Measurements from ENCODE around the gene TMEM134. TPM values are rescaled to one million over a fixed set of nuclear protein-coding genes. Genes with fewer than 3 reads are reported as not detected.

The TMEM134 gene
- total and polyA plus RNA-seq, 10 of the 15 experiments (the other 5 are each of a cell fraction or from before 2014, with no cell fraction given) = 1.6 to 93.8 (median 27.8) TPM

GRCh38 chr11:67482275-67482826, 13.3 kb upstream of the TMEM134 start:
- POLR2A ChIA-PET = interaction anchor here (0.7 to 6.8 kb wide), 11 partner anchors 14 to 127 kb away, joined by 3 to 112 read pairs (median 4); partner anchors contain the start of genes PPP1CA, PTPRCAP, TBC1D10C and TMEM134
- Histone ChIP-seq H3K27me3 (replicated peaks in 1 of 2; ENCODE audit: control insufficient read depth in 2 of 2, insufficient read depth in 2 of 2, low read length in 1 of 2) (no peaks in the 10 kb centered on the region), H4K20me1 (ENCODE audit: control insufficient read depth, insufficient read depth) (no peaks in the 10 kb centered on the region), H3K4me1 (ENCODE audit: control insufficient read depth, insufficient read depth, low read length) (peaks cover 35% of the 10 kb centered on the region), H3K4me2 (ENCODE audit: control insufficient read depth, insufficient read depth) (peak overlapping the region; percentile 80), H3K36me3 (ENCODE audit: control insufficient read depth in 2 of 2, insufficient read depth in 2 of 2, low read length in 1 of 2) (no peaks in the 10 kb centered on the region; a peak in 1 of 4 replicates), H3K9ac (ENCODE audit: control insufficient read depth, insufficient read depth, low read length) (peak overlapping the region; percentile 76), H3K4me3 (peak overlapping the region; percentile 67), H3K79me2 (ENCODE audit: control insufficient read depth, insufficient read depth, low read length) (peaks cover 30% of the 10 kb centered on the region), H3K27ac (ENCODE audit: control insufficient read depth, insufficient read depth) (peak overlapping the region; percentile 70), H3K9me3 (replicated peaks; ENCODE audit: control insufficient read depth, insufficient read depth, low read length) (no peaks in the 10 kb centered on the region), H2AFZ (ENCODE audit: control insufficient read depth, low read depth, low read length) (peak overlapping the region; percentile 74)
- RAD21 ChIA-PET (ENCODE audit: unreplicated experiment) = interaction anchor here (0.6 to 6.9 kb wide), 9 partner anchors 14 to 129 kb away, joined by 3 to 95 read pairs (median 4); partner anchors contain the start of genes PITPNM1, POLD4, PPP1CA and PTPRCAP
- intact Hi-C loops (cut with micrococcal nuclease; ENCODE audit: unreplicated experiment) = loop anchor here (2.0 to 10.0 kb wide), 2 partner anchors 80 to 218 kb away; partner anchors contain the start of gene GRK2
- FAIRE-seq = no peak
- WGBS (ENCODE audit: insufficient coverage, insufficient replicate concordance, low lambda C conversion rate, missing lambda C conversion rate) = under 1% methylated on average over 19 of the region's 19 CpGs
- CTCF ChIA-PET = interaction anchor here (0.6 to 6.7 kb wide), 8 partner anchors 13 to 1170 kb away, joined by 3 to 37 read pairs (median 4); partner anchors contain the start of genes PPP1CA, PTPRCAP, TBC1D10C and TMEM134
- BruUV-seq (replicated peaks) = TSS peak; percentile 91
- in situ Hi-C loops (cut with MboI) = no loop called here
- SMC1A ChIA-PET (ENCODE audit: uncharacterized antibody, unreplicated experiment) = interaction anchor here (0.8 to 6.2 kb wide), 5 partner anchors 14 to 81 kb away, joined by 4 to 43 read pairs (median 4); partner anchors contain the start of genes PPP1CA, PTPRCAP and TMEM134
- no peak for ATAC-seq
- DNase-seq (ENCODE audit: low read depth, low spot score) = no peak
- TF ChIP-seq KLF5 (IDR thresholded peaks at IDR 0.05; ENCODE audit: partially characterized antibody) (no peak), CEBPZ (IDR thresholded peaks at IDR 0.05; ENCODE audit: low read depth, low read length) (no peak), ASH2L (IDR thresholded peaks at IDR 0.05; ENCODE audit: borderline replicate concordance, low read depth) (no peak), YBX1 (IDR thresholded peaks at IDR 0.05) (no peak), PKNOX1 (IDR thresholded peaks at IDR 0.05) (no peak), MYC (IDR thresholded peaks at IDR 0.05; ENCODE audit: insufficient read depth, insufficient read length, insufficient replicate concordance, low read length, severe bottlenecking) (no peak), TCF3 (IDR thresholded peaks at IDR 0.05; ENCODE audit: borderline replicate concordance, insufficient read depth, low read depth, low read length) (no peak), PAX8 (IDR thresholded peaks at IDR 0.05) (no peak), RB1 (IDR thresholded peaks at IDR 0.05; ENCODE audit: borderline replicate concordance) (no peak), PAX5 (IDR thresholded peaks at IDR 0.05; ENCODE audit: borderline replicate concordance, low read depth, low read length) (no peak)
- TF ChIP-seq, protein P1, sequence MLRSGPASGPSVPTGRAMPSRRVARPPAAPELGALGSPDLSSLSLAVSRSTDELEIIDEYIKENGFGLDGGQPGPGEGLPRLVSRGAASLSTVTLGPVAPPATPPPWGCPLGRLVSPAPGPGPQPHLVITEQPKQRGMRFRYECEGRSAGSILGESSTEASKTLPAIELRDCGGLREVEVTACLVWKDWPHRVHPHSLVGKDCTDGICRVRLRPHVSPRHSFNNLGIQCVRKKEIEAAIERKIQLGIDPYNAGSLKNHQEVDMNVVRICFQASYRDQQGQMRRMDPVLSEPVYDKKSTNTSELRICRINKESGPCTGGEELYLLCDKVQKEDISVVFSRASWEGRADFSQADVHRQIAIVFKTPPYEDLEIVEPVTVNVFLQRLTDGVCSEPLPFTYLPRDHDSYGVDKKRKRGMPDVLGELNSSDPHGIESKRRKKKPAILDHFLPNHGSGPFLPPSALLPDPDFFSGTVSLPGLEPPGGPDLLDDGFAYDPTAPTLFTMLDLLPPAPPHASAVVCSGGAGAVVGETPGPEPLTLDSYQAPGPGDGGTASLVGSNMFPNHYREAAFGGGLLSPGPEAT (IDR thresholded peaks at IDR 0.05; ENCODE audit: low read depth) = no peak
- TF ChIP-seq, protein P2, sequence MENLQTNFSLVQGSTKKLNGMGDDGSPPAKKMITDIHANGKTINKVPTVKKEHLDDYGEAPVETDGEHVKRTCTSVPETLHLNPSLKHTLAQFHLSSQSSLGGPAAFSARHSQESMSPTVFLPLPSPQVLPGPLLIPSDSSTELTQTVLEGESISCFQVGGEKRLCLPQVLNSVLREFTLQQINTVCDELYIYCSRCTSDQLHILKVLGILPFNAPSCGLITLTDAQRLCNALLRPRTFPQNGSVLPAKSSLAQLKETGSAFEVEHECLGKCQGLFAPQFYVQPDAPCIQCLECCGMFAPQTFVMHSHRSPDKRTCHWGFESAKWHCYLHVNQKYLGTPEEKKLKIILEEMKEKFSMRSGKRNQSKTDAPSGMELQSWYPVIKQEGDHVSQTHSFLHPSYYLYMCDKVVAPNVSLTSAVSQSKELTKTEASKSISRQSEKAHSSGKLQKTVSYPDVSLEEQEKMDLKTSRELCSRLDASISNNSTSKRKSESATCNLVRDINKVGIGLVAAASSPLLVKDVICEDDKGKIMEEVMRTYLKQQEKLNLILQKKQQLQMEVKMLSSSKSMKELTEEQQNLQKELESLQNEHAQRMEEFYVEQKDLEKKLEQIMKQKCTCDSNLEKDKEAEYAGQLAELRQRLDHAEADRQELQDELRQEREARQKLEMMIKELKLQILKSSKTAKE (IDR thresholded peaks at IDR 0.05; ENCODE audit: low read depth, poor library complexity, severe bottlenecking) = peak; percentile 39
- TF ChIP-seq, protein P3, sequence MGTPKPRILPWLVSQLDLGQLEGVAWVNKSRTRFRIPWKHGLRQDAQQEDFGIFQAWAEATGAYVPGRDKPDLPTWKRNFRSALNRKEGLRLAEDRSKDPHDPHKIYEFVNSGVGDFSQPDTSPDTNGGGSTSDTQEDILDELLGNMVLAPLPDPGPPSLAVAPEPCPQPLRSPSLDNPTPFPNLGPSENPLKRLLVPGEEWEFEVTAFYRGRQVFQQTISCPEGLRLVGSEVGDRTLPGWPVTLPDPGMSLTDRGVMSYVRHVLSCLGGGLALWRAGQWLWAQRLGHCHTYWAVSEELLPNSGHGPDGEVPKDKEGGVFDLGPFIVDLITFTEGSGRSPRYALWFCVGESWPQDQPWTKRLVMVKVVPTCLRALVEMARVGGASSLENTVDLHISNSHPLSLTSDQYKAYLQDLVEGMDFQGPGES (IDR thresholded peaks at IDR 0.05) = no peak

Measured in GM12878 (cell line).